ENCODE measurements around the gene FHL1.

FHL1 gene

DNA sequence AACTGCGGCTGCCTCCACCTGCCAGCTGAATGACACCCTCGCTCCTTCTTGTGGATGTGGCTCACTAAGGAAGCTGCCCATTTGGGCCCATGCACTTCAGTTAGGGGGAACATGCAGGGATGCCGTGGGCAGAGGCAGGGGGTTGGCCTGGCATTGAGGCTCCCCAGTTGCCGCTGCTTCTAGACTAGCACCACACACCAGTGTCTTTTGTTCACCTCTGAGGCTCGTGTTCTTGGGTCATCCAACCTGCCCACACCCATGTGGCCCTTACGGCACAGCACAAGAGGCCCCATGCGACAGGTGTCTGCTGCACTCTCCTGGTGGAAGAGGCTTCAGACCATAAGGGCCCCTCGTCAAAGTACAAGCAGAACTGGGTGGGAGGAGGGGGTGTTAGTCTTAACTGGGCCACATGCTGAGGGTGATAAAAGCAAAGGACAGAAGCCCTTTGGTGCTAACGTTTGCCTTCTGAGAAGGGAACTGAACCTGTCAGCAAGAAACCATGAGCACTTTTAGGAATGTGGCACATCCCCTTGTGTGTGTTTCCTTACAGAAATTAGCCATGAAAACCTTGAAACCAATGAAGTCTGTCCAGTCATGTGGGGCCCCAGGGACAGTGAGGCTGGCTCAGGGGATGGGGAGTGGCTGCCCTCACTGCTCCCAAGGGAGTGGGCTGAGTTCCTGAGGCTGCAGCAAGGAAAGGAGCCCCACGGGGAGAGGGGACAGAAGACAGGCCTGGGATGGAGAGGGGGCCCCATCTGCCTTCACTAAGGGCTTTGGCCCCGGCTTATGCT, 64.6 kb downstream of the FHL1 start:
- Histone ChIP-seq H3K27me3 (ENCODE audit: insufficient read depth, low read length, poor library complexity) (no peaks in the 10 kb centered on the region), H2AFZ (ENCODE audit: low read depth, low read length) (no peak overlapping the region), H4K20me1 (ENCODE audit: insufficient read depth, low read length) (no peaks in the 10 kb centered on the region), H3K4me3 (ENCODE audit: low read depth in 1 of 2, low read length in 2 of 2) (no peak overlapping the region), H3K4me1 (ENCODE audit: insufficient read depth, low read length) (no peaks in the 10 kb centered on the region), H3K4me2 (ENCODE audit: insufficient read depth, low read length) (no peak overlapping the region), H3K9ac (ENCODE audit: low read depth, low read length) (no peak overlapping the region), H3K36me3 (ENCODE audit: insufficient read depth, low read length) (peaks cover 13% of the 10 kb centered on the region), H3K9me3 (ENCODE audit: insufficient read depth, low read length, severe bottlenecking) (no peaks in the 10 kb centered on the region), H3K79me2 (ENCODE audit: insufficient read depth, low read length) (no peaks in the 10 kb centered on the region), H3K27ac (ENCODE audit: low read length) (no peak overlapping the region)
- no peak for DNase-seq
- no peak for TF ChIP-seq EZH2 (IDR thresholded peaks at IDR 0.05; ENCODE audit: borderline replicate concordance, low read depth, low read length, severe bottlenecking)
- TF ChIP-seq, protein P1, sequence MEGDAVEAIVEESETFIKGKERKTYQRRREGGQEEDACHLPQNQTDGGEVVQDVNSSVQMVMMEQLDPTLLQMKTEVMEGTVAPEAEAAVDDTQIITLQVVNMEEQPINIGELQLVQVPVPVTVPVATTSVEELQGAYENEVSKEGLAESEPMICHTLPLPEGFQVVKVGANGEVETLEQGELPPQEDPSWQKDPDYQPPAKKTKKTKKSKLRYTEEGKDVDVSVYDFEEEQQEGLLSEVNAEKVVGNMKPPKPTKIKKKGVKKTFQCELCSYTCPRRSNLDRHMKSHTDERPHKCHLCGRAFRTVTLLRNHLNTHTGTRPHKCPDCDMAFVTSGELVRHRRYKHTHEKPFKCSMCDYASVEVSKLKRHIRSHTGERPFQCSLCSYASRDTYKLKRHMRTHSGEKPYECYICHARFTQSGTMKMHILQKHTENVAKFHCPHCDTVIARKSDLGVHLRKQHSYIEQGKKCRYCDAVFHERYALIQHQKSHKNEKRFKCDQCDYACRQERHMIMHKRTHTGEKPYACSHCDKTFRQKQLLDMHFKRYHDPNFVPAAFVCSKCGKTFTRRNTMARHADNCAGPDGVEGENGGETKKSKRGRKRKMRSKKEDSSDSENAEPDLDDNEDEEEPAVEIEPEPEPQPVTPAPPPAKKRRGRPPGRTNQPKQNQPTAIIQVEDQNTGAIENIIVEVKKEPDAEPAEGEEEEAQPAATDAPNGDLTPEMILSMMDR (IDR thresholded peaks at IDR 0.05; ENCODE audit: borderline replicate concordance, extremely low read depth, low read length, poor library complexity, severe bottlenecking), result no peak
- no peak for ATAC-seq (ENCODE audit: insufficient read depth, low read depth)

DNA sequence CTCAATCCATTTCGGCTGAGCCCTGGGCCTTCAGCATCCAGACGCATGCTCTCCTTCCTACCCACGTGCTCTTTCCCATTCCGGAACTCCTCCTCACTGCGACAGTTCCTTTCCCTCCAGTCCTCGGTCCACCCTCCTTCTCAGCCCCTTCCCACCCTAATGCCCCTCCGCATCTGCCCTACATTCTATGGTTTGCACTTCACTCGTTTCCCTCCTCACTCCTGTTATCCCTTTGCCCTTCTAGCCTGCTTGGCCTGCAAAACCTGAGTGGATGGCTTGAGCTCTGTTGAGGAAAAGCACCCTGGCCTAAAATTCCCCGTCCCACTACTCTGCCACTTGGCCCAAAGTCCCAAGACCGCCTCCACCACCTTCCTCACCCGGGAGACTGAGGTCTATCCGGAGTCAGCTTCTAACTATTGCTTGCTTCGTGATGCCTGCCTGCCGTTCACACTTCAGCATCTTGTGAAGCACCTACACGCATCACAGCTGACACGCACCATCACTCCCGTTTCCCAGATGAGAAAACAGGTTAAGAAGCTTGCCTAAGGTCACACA, 65.3 kb downstream of the FHL1 start:
- TF ChIP-seq, protein P1 (IDR thresholded peaks at IDR 0.05; ENCODE audit: borderline replicate concordance, extremely low read depth, low read length, poor library complexity, severe bottlenecking), result no peak
- no peak for TF ChIP-seq EZH2 (IDR thresholded peaks at IDR 0.05; ENCODE audit: borderline replicate concordance, low read depth, low read length, severe bottlenecking)
- Histone ChIP-seq H3K4me1 (ENCODE audit: insufficient read depth, low read length) (no peaks in the 10 kb centered on the region), H3K4me3 (ENCODE audit: low read depth in 1 of 2, low read length in 2 of 2) (no peak overlapping the region), H3K27ac (ENCODE audit: low read length) (no peak overlapping the region), H3K9ac (ENCODE audit: low read depth, low read length) (no peak overlapping the region), H3K9me3 (ENCODE audit: insufficient read depth, low read length, severe bottlenecking) (no peaks in the 10 kb centered on the region), H3K4me2 (ENCODE audit: insufficient read depth, low read length) (no peak overlapping the region), H3K36me3 (ENCODE audit: insufficient read depth, low read length) (peaks cover 17% of the 10 kb centered on the region), H3K79me2 (ENCODE audit: insufficient read depth, low read length) (no peaks in the 10 kb centered on the region), H3K27me3 (ENCODE audit: insufficient read depth, low read length, poor library complexity) (no peaks in the 10 kb centered on the region), H4K20me1 (ENCODE audit: insufficient read depth, low read length) (no peaks in the 10 kb centered on the region), H2AFZ (ENCODE audit: low read depth, low read length) (no peak overlapping the region)
- no peak for DNase-seq
- no peak for ATAC-seq (ENCODE audit: insufficient read depth, low read depth)

DNA sequence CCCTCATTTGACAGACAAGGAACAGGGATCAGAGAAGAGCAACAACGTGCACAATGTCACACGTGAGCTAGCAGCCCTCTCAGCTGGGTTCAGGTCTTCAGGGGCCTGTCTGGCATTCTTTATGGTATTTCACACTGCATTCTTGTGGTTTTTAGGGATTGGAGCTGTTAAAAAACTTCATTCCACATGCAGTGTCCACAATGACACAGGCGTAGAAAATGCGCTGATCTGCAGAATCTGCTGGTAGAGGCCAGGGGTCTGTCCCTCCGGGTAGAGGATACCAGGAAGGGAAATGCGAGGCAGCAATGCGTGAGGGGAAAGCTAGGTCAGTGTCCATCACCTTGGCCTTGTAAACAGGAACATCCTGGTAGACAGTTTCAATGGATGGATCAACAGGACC, 67.2 kb downstream of the FHL1 start:
- Histone ChIP-seq H3K4me2 (ENCODE audit: insufficient read depth, low read length) (no peak overlapping the region), H3K4me1 (ENCODE audit: insufficient read depth, low read length) (no peaks in the 10 kb centered on the region), H3K9me3 (ENCODE audit: insufficient read depth, low read length, severe bottlenecking) (no peaks in the 10 kb centered on the region), H3K36me3 (ENCODE audit: insufficient read depth, low read length) (peaks cover 23% of the 10 kb centered on the region), H3K27me3 (ENCODE audit: insufficient read depth, low read length, poor library complexity) (no peaks in the 10 kb centered on the region), H3K79me2 (ENCODE audit: insufficient read depth, low read length) (no peaks in the 10 kb centered on the region), H3K9ac (ENCODE audit: low read depth, low read length) (no peak overlapping the region), H3K4me3 (ENCODE audit: low read depth in 1 of 2, low read length in 2 of 2) (no peak overlapping the region), H2AFZ (ENCODE audit: low read depth, low read length) (no peak overlapping the region), H4K20me1 (ENCODE audit: insufficient read depth, low read length) (no peaks in the 10 kb centered on the region), H3K27ac (ENCODE audit: low read length) (no peak overlapping the region)
- TF ChIP-seq, protein P1 (IDR thresholded peaks at IDR 0.05; ENCODE audit: borderline replicate concordance, extremely low read depth, low read length, poor library complexity, severe bottlenecking), result no peak
- TF ChIP-seq EZH2 (IDR thresholded peaks at IDR 0.05; ENCODE audit: borderline replicate concordance, low read depth, low read length, severe bottlenecking), result no peak
- DNase-seq (no peak), ATAC-seq (ENCODE audit: insufficient read depth, low read depth) (no peak)
